GM12872 (cell line): Measurements from ENCODE around the gene MBP.
A peak's percentile ranks its signal among the peaks of the same experiment; 100 is the strongest.

ENCODE experiments used
- CTCF ChIP-seq: IDR thresholded peaks from 3 replicates; pipeline ENCODE4 v1.5.1; 2011; ENCODE audit warnings: low read depth, mild to moderate bottlenecking, low read length, moderate library complexity; ENCODE audit not compliant: insufficient read depth

Gene MBP

DNA sequence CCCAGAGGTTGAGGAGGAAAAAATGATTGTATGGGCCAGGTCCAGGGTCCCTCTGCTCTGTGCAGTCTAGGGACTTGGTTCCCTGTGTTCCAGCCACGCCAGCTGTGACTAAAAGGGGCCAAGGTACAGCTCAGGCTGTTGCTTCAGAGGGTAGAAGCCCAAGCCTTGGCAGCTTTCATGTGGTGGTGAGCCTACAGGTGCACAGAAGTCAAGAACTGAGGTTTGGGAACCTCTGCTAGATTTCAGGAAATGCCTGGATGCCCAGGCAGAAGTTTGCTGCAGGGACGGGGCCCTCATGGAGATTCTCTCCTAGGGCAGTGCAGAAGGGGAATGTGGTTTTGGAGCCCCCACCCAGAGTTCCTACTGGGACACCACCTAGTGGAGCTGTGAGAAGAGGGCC lies 10.6 kb upstream of the MBP start:
- no peak for TF ChIP-seq CTCF

DNA sequence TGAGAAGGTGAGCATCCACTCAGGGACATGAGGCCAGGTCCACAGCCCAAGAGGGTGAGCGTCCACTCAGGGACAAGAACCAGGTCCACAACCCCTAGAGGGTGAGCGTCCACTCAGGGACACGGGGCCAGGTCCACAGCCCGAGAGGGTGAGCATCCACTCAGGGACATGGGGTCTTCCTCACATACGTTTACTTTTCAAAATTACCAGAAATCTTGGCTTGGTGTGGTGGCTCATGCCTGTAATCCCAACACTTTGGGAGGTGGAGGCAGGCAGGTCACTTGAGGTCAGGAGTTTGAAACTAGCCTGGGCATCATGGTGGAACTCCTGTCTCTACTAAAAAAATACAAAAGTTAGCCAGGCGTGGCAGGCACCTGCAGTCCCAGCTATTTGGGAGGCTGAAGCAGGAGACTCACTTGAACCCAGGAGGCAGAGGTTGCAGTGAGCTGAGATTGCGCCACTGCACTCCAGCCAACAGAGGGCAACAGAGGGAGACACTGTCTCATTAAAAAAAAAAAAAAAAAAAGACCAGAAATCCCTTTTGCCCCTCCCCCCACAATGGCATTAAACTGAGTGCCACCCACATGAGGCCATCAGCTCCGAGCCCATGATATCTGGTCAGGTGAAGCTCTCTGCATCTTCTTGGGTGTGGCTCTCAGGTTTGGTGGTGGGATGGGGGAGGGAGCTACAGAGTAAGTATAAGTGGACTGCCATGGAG lies 9.0 kb upstream of the MBP start:
- peak; percentile 29; the same call in 1 of the 3 replicates for TF ChIP-seq CTCF

DNA sequence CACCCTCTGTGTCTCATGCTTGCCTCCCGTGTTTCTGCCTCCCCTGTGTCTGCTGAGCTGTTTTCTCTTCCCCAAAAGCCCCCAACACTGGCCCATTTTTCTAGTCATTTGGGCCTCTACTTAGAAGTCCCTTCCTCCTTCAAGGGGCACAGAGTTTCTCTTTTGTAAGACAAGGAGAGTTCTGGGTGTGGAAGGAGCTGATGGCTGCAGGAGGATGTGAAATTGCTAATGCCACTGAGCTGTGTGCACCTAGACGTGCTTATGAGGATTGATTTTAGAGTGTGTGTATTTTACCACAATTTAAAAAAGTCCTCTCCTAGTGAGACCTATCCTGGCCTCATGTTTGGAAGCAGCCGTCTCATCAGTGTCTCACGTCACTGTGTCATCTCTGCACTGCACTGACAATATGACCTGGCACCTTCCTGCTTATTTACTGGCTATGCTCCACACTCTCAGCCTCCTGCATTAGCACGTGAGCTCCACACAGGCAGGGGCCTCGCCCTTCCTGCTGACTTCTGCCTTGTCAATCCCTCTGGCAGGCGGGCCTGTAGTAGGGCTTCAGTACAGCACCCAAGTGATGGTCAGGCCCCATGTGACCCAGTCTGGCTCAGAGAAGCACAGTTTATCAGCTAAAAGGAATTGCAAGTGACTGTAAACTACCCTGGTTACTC lies 8.0 kb upstream of the MBP start:
- TF ChIP-seq CTCF = no peak

- no peak for TF ChIP-seq CTCF
Measured at GRCh38 chr18:77140030-77140429, 7.4 kb upstream of the MBP start.

GRCh38 chr18:77139619-77140018 lies 7.0 kb upstream of the MBP start:
- TF ChIP-seq CTCF = no peak

DNA sequence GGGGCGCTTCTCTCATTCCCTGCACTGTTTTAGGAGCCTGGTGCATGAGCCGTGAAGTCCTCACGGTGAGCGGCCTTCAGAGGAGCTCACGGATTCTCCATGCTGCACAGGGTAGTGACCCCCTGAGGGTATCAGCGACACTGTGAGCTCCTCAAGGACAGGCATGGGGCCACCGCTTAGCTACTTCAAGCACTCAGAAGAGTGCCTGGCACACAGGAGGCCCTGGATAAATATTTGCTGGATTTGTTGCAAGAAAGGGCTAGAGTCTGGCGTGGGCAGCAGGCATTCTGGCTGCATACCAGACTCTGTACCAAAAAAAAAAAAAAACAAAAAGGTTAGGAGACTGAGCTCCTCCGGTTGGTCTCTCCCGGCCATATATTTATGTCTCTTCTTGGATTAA lies 5.7 kb upstream of the MBP start:
- no peak for TF ChIP-seq CTCF

- no peak for TF ChIP-seq CTCF
Measured at GRCh38 chr18:77137851-77138250, 5.3 kb upstream of the MBP start.
